H1 (cell line): ENCODE measurements around the gene MYBPH. TPM values are rescaled to one million over a fixed set of nuclear protein-coding genes. Genes with fewer than 3 reads are reported as not detected.

ENCODE experiments used
- ATF2 ChIP-seq: IDR thresholded peaks from 2 replicates; pipeline ENCODE4 v1.6.1; 2012; ENCODE audit warnings: low read length, inconsistent platforms
- CBX5 ChIP-seq: fragments of 300-800, 300-1000 bp; sonication (generic); IDR thresholded peaks from 2 replicates; pipeline ENCODE4 v1.7.1; 2016; ENCODE audit warnings: antibody characterized with exemption, low read length, low read depth
- GABPA ChIP-seq: IDR thresholded peaks from 2 replicates; pipeline ENCODE4 v1.6.1; 2011; ENCODE audit warnings: mild to moderate bottlenecking, low read length, moderate library complexity, borderline replicate concordance; ENCODE audit not compliant: insufficient read depth
- MAFK ChIP-seq: IDR thresholded peaks from 2 replicates; pipeline ENCODE4 v1.6.1; 2012; ENCODE audit warnings: low read depth, mild to moderate bottlenecking, improper control_type of control experiment, low read length
- SAP30 ChIP-seq: fragments of 300-600 bp; sonication (generic); IDR thresholded peaks from 2 replicates; pipeline ENCODE4 v1.7.1; 2012; ENCODE audit warnings: low read length, moderate library complexity, mild to moderate bottlenecking, inconsistent platforms; ENCODE audit not compliant: insufficient read depth, insufficient replicate concordance
- SIRT6 ChIP-seq: IDR thresholded peaks from one replicate; pipeline ENCODE4 v1.7.1; 2012; ENCODE audit warnings: low read length, inconsistent platforms
- SRF ChIP-seq: IDR thresholded peaks from 2 replicates; pipeline ENCODE4 v1.6.1; 2011; ENCODE audit warnings: mild to moderate bottlenecking, low read depth, low read length, moderate library complexity
- polyA plus RNA-seq, 7 experiments: library from polyadenylated mRNA; depleted of rRNA in 3 of 7; stranded (reverse) in 5 of 7; unstranded in 2 of 7; fragments of >200 nt in 5 of 7; fragments of 200-250 nt in 2 of 7; gene quantifications; 1 replicate in 5 of 7; 2 replicates in 1 of 7; 4 replicates in 1 of 7; pipeline versions ENCODE4 v1.2.1 to v1.2.3, GENCODE V29; 2011 to 2013; ENCODE audit warnings: missing spikeins in 2 of 7, mixed read lengths in 2 of 7
- total RNA-seq: library from RNA; stranded (reverse); fragmentation: NEBNext Ultra II Directional; extraction: Animal tissue kit (Norgen Biotek cat#: 25700); gene quantifications from 2 replicates; pipeline ENCODE4 v1.2.1, GENCODE V29; 2021

MYBPH gene
- total and polyA plus RNA-seq, 2 of the 8 experiments (the other 6 are each of a cell fraction or from before 2014, with no cell fraction given) = not detected

GRCh38 chr1:203219934-203220333 is 44.3 kb upstream of the MYBPH start (continued):
- TF ChIP-seq ATF2 = no peak
- TF ChIP-seq SRF = no peak
- no peak for TF ChIP-seq SIRT6
- no peak for TF ChIP-seq SAP30
- no peak for TF ChIP-seq GABPA
- no peak for TF ChIP-seq CBX5
- TF ChIP-seq MAFK = no peak
